Measurements from ENCODE around the gene PRDX5.

PRDX5 gene

DNA sequence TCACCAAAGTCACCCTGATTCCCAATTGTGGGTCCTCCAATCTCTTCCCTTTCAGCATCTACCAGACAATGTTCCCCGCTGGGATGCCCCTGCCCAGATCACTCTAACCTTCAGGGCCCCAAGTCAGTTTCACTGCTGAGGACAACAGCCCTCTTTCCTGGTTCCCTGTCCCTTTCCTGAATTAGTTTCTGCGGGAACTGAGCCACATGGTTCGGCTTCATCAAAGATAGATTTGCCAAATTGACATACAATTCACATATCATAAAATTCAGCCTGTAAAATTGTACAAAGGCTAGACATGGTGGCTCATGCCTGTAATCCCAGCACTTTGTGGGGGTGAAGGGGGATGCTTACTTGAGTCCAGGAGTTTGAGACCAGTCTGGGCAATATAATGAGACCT is 10.1 kb downstream of the PRDX5 start:
- no peak for DNase-seq

DNA sequence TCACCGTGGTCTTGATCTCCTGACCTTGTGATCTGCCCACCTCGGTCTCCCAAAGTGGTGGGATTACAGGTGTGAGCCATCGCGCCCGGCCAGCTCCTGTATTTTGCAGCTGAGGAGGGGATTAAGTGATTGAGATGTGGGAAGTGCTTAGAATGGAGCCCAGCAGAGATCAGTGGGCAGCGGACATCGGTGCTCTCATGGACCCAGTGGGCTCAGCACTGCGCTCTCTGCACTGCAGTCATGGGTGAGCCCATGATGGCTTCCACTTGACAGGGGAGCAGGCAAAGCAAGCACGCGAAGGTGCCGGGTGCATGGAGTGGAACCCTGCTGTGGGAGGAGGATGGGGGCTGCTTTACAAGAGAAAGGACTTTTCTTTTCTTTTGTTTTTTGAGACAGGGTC is 13.0 kb downstream of the PRDX5 start:
- no peak for DNase-seq

DNA sequence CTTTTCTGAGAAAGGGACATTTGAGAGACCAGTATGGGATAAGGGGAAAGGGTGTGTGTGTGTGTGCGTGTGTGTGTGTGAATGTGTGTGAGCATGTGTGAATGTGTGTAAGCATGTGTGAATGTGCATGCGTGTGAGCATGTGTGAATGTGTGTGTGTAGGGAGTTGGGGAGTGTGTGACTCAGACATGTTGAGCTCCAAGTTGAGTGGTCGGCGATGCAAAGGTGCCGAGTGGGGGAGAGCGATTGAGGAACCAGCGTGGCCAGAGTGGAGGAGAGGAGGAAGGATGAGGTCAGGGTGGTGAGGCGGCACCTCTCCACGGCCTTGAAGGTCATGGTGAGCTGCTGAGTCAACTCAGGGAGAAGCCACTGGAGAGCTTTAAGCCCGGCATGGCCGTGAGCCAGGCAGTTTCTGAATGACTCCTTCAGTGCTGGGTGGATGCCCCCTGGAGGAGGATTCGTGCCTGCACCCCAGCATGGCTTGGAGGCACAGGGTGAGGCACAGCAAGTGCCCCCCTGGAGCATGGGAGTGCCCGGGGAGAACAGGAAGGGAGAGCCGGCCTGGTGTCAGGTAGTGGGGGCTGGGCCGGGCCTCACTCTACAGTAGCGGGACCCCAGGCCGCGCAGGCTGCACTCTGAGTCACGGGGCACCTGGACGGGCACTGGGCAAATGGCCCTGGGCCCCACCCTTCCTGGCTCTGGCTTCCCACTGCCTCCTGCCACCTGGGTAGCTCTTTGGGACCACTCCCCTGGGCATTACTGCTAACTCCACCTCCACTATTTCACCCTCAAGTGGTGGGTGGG is 13.8 kb downstream of the PRDX5 start:
- DNase-seq: no peak

DNA sequence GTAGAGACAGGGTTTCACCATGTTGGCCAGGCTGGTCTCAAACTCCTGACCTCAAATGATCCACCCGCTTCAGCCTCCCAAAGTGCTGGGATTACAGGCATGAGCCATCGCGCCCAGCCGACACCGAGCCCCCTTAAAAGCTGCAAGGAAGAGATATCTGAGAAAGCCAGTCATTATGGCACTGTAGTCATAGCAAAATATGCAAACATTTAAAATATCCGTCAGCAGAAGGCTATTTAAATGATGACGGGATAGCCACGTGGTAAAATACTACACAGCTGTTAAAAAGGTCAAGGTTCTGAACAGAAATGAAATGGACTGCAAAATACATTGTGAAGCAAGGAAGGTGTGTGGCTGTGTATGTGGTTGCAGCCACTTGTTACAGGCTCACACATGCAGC is 15.6 kb downstream of the PRDX5 start:
- no peak for DNase-seq

DNA sequence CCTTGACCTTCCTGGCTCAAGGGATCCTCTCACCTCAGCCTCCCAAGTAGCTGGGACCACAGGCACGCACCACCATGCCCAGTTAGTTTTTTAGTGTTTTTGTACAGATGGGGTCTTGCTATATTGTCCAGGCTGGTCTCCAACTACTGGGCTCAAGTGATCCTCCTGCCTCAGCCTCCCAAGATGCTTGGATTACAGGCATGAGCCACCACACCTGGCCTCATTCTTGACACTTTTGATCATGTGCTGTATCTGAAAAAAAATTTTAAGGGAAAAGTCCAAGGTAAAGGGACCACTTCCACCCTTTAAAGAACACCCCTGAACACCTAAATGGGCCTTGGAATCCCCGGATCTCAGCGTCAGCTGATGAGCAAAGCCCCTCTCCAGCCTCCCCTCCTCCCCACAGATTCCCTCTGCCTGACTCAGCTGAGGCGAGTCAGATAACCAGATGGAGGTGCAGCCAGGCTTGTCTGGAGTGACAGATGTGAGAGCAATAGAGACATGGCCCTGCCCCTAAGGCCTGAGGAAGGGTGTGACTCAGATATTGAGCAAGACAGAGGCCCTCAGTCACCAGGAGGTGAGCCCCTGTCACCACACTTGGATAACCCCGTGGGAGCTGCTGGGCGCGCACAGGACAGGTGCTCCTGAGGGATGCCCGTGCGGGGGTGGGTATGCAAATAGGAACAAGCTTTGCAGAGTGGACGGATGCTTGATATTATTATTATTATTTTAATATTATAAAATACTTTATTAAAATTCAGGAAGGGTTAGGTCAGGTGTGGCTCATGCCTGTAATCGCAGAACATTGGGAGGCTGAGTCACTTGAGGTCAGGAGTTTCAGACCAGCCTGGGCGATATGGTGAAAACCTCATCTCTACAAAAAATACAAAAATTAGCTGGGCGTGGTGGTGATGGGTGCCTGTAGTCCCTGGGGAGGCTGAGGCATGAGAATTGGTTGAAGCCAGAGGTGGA is 17.1 kb downstream of the PRDX5 start:
- DNase-seq: peak in 1 of 2 experiments; percentile 19

DNA sequence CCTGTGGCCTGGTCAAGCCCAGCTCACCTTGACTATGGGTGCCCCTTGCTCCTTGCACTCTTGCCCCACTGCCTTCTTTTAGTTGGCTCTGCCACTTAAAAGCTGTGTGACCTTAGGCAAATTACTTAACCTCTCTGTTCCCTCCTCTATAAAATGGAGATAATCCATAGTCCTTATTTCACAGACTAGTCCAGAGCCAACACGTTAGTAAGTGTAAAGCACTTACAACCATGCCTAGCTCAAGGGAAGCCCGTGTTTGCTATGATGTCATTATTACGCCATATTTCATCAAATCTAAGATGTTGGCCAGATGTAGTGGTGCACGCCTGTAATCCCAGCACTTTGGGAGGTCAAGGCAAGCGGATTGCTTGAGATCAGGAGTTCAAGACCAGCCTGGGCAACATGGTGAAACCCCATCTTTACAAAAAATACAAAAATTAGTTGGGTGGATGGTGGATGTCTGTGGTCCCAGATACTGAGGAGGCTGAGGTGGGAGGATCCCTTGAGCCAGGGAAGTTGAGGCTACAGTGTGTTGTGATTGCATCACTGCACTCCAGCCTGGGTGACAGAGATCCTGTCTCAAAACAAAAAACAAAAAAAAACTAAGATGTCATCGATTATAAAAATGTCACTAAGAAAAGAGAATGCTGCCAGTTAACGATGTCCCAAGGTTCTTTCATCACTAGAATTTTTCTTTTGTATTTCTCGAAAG is 19.8 kb downstream of the PRDX5 start:
- no peak for DNase-seq

DNA sequence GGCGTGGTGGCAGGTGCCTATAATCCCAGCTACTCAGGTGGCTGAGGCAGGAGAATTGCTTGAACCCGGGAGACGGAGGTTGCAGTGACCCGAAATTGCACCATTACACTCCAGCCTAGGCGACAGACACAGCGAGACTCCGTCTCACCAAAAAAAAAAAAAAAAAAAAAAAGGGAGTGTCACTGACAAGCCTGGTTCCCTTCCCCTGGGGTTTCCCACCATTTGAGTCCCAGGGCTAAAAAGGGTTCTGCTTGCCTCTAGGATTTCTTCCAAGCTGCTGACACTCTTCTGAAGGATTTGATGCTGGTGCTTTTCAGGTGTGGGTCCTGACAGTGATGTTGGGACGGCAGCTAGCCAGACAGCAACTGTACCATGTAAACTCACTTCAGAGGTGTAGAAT is 20.8 kb downstream of the PRDX5 start:
- DNase-seq: no peak

DNA sequence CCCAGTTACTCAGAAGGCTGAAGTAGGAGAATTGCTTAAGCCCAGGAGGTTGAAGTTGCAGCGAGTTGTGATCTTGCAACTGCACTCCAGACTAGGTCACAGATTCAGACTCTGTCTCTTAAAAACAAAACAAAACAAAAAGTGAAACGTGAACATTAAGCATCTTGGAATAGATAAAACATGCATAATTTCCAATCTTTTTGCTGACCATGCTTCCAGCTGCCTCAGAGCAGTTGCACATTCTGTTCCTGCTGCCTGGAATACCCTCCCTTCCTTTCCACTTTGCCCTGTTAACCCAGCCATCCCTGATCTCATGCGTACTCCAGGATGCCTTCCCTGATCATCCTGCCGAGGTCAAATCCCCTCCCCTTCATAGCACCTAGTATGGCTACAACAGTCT is 21.4 kb downstream of the PRDX5 start:
- no peak for DNase-seq

DNA sequence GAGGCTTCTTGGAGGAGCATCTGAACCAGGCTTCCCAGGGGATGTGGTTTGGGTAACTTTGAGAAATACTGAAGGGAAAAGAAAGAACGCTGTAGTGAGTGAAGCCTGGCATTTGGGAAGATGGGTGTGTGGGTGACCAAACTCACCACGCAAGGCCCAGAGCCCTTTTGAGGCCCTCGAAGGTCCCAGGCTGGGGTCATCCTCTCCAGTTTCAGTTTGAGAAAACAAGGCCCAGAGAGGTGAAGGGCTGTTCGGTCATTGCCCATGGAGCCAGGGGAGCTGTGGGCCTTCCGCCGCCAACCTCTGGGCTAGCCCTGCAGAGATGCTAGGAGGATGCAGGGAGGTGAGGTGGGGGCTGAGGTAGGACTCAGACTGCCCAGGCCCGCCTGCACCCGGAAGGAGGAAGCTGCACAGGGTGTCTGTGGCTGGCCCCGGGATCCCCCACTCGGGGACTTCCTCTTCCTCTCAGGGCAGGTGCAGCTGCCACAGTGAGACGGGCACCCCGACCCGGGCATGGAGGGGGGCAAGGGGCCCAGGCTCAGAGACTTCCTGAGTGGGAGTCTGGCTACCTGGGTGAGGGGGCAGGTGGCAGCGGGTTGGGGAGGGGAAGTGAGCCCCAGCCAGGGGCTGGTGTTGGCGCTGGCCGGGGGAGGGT is 22.0 kb downstream of the PRDX5 start, which contains the start of gene CCDC88B:
Gene CCDC88B, plus strand, starts transcription at position 451 of the 655 bp plus-strand sequence. Its CDS starts 63 bp downstream, at position 514.
- no peak for DNase-seq

DNA sequence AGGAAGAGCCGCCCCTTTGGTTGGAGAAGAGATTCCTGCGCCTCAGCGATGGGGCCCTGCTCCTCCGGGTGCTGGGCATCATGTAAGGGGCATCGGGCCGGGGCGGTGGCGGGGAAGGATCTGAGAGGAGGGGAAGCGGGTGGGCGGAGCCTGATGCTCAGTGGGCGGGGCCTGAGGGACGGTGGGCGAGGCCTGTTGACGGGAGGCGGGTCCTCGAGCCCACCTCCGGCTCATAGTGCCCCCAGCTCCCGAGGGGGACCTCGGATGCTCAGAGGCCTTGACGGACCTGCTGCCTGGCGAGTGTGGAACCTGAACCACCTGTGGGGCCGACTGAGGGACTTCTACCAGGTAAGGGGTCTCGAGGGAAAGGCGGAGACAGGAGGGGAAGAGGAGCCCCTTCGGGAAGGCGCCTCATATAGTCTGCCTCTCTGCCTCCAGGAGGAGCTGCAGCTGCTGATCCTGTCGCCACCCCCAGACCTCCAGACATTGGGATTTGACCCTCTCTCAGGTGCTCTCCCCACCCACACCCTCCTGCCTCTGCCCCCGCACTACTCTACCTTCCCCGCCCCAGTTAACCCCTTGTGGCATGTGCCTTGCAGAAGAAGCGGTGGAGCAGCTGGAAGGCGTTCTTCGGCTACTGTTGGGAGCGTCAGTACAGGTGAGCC is 22.9 kb downstream of the PRDX5 start:
- no peak for DNase-seq

DNA sequence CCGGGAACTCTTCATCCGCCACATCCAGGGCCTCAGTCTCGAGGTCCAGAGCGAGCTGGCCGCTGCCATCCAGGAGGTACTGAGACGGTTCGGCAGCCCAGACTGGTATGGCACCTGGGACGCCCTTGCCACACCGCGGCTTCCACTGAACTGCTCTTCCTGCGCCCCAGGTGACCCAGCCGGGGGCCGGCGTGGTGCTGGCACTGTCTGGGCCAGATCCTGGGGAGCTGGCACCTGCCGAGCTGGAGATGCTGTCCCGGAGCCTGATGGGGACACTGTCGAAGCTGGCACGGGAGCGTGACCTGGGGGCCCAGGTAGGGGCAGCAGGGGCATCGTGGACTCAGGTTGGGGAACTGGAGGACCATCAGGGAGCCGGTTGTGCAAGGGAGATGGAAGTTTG is 23.5 kb downstream of the PRDX5 start:
- DNase-seq: no peak

DNA sequence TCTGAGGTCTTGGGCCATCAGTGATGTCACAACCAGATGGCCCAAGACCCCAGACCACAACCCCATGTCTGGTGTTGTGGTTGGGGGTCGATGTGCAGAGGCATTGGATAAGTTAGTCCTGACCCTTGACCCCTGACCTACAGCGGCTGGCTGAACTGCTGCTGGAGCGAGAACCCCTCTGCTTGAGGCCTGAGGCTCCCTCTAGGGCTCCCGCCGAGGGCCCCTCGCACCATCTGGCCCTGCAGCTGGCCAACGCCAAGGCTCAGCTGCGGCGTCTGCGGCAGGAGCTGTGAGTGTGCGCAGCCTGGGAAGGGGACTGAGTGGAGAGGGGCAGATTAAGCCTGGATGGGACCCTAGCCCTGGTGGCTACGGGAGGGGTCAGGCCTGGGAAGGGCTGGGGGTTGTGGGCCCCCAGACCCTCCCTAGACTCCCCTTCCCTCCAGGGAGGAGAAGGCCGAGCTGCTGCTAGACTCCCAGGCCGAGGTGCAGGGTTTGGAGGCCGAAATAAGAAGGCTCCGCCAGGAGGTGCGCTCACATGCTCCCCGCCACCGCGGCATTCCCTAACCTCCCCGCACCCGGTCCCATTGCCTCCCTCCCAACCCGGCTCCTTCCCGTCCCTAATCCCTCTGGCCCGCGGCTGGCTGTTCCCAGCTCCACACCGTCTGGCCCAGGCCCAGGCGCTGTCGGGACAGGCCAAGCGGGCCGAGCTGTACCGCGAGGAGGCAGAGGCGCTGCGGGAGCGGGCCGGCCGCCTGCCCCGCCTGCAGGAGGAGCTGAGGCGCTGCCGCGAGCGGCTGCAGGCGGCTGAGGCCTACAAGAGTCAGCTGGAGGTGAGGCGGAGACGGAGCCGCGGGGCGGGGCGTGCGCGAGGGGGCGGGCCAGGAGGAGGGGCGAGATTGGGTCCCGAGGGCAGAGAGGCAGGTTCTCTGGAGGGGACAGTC is 24.2 kb downstream of the PRDX5 start:
- DNase-seq: peak; percentile 75 to 84

DNA sequence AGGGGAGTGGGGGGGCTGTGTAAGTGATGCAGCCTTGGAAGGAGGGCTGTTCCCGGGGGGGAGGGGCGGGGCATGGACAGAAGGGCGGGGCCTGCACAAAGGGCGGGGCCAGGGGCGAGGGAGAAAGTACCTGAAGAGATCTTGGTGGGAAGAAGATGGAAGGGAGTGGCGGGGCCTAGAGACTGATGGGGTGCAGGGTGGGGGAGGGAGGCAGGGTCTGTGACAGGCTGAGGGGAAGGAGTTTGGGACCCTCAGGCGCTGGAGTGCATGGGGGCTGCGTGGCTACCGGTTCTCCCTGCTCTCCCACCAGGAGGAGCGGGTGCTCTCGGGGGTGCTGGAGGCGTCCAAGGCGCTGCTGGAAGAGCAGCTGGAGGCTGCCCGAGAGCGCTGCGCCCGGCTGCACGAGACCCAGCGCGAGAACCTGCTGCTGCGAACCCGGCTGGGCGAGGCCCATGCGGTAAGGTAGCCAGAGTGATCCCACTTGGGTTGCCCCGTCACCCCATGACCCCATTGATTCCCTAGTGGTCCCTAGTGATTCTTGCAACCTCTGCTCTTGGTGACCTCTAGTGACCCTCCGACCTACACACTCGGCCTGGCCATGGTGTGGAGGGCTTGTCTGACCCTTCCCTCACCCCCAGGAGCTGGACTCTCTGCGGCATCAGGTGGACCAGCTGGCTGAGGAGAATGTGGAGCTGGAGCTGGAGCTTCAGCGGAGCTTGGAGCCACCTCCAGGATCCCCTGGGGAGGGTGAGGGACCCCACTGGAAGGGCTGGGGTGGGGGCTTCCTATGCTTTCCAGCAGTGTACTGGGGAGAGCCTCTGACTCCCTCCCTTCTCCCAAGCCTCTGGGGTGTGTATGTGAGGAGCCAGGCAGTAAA is 25.2 kb downstream of the PRDX5 start:
- DNase-seq: peak in 1 of 2 experiments; percentile 57

DNA sequence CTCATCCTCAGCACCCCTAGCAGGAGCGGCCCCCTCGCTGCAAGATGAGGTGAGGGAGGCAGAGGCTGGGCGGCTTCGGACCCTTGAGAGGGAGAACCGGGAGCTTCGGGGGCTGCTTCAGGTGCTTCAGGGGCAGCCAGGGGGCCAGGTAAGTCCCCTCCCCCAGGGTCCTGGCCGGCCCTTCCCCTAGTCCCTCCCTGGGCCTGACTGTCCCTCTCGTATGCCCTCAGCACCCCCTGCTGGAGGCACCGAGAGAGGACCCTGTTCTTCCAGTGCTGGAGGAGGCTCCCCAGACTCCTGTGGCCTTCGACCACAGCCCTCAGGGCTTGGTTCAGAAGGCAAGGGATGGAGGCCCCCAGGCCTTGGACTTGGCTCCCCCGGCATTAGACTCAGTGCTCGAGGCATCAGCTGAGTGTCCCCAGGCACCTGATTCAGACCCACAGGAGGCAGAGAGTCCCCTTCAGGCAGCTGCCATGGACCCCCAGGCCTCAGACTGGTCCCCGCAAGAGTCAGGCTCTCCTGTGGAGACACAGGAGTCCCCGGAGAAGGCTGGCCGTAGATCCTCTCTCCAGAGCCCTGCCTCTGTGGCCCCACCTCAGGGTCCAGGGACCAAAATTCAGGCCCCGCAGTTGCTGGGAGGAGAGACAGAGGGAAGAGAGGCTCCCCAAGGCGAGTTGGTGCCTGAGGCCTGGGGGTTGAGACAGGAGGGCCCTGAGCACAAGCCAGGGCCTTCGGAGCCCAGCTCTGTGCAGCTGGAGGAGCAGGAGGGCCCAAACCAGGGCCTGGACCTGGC is 26.0 kb downstream of the PRDX5 start:
- DNase-seq: no peak

DNA sequence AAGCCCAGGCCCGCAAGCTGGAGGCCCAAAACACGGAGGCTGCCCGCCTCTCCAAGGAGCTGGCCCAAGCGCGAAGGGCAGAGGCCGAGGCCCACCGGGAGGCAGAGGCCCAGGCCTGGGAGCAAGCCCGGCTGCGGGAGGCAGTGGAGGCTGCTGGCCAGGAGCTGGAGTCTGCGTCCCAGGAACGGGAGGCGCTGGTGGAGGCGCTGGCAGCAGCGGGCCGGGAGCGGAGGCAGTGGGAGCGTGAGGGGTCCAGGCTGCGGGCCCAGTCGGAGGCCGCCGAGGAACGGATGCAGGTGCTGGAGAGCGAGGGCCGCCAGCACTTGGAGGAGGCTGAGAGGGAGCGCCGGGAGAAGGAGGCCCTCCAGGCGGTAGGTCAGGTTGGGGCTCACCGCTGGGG is 26.9 kb downstream of the PRDX5 start:
- DNase-seq: no peak

DNA sequence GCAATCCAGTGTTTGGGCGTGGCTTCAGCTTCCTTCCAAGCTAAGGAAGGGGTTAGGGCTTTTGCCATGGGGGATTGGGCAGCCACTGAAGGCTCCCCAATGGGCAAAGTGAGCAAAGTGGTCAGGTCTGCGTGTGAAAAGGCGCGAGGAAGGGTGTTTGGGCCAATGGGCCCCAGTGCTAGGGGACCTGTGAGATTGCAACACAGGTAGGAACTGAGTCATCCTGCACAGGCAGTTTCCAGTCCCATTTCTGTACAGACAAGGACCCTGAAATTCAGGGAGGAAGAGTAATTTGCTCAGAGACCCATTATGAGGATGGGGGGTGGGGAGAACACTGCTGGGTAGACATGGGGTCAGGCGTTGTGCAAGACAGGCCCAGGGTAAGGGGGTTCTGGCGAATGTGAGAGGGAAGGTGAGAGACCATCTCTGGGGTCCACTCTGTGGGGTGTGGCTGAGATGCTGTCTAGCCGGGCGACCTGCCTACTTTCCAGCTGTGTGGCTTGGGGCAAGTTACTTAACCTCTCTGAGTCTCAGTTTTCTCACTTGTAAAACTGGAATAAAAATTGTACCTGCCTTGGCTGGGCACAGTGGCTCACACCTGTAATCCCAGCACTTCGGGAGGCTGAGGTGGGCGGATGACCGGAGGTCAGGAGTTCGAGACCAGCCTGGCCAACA is 29.4 kb downstream of the PRDX5 start:
- DNase-seq: no peak

DNA sequence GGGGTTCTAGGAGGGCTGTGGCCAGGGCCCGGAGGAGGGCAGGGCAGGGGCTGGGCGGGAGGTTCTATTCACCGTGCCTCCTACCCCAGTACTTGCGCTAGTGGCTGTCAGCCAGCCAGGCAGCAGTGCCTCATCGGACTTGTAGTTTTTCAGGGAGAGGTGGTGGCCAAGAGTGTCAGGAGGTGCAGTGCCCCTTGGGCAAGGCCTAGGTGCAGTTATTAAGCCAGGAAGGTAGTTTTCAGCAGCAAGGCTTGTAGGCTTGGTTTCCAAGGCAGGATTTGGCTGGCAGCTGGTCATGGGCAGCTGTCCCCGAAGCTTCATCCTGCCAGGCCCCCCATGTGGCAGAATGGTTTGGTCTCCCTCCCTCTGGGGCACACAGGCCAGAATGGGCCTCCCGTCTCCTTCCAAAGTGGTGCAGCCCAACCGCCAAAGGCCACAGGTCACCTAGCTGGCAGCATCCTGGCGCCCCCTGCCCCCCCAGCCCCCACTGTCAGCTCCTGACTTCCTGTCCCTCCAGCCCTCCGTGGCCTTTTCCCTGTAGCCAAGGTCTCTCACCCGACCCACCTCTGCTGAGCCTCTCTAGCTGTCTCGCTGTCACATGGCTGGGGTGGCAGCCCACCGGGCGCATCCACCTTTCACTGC is 30.6 kb downstream of the PRDX5 start:
- no peak for DNase-seq

DNA sequence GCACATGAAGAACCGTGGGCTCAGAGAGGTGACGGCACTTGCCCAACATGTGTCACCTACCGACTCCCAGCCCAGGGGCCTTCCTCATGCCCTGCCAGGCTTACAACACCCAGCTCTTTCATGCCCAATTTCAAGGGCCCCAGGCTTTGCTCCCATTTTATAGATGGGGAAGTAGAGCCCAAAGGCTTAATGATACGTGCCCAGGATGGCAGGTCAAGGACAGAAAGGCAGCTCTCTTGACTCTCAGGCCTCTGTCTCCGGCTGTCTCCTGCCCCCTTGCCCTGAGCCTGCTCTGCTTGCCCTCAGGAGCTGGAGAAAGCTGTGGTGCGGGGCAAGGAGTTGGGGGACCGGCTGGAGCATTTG is 31.1 kb downstream of the PRDX5 start:
- no peak for DNase-seq
